HL-60 (cell line): ENCODE measurements around the gene ADAM12.

Source experiments
- DNase-seq, 2 experiments: peaks; one replicate each; pipeline ENCODE4 v3.0.0-alpha.2; 2010 to 2020; ENCODE audit warnings: low read depth in 1 of 2, low spot score in 1 of 2
- H3K27ac ChIP-seq: fragments of 250-450 bp; sonication (Bioruptor Pico); replicated peaks from 2 replicates; pipeline ENCODE4 v1.5.1; 2020; ENCODE audit warnings: mild to moderate bottlenecking, moderate library complexity
- H3K27me3 ChIP-seq: fragments of 250-450 bp; sonication (Bioruptor Pico); 2 replicates; pipeline ENCODE4 v1.5.1; 2021; ENCODE audit warnings: mild to moderate bottlenecking, moderate library complexity; ENCODE audit not compliant: insufficient read depth, poor library complexity, severe bottlenecking
- H3K4me3 ChIP-seq: replicated peaks from 2 replicates; pipeline ENCODE4 v1.5.1; 2011; ENCODE audit warnings: mild to moderate bottlenecking, control low read depth, low read length; ENCODE audit not compliant: insufficient read depth
- CTCF ChIP-seq: IDR thresholded peaks from one replicate; pipeline ENCODE4 v1.5.1; 2011; ENCODE audit warnings: low read length, control low read depth, inconsistent platforms; ENCODE audit not compliant: insufficient read depth
- GABPA ChIP-seq: IDR thresholded peaks from 2 replicates; pipeline ENCODE4 v1.6.1; 2012; ENCODE audit warnings: low read depth
- POLR2AphosphoS5 ChIP-seq: IDR thresholded peaks from 2 replicates; pipeline ENCODE4 v1.6.1; 2012; ENCODE audit warnings: low read depth
- REST ChIP-seq: IDR thresholded peaks from 2 replicates; pipeline ENCODE4 v1.6.1; 2012; ENCODE audit warnings: low read depth; ENCODE audit not compliant: insufficient replicate concordance
- SPI1 ChIP-seq: IDR thresholded peaks from 2 replicates; pipeline ENCODE4 v1.6.1; 2012; ENCODE audit warnings: low read depth, mild to moderate bottlenecking, borderline replicate concordance

ADAM12 gene

GRCh38 chr10:126063353-126063791 lies 324.9 kb downstream of the ADAM12 start:
- peaks cover 2% of the 10 kb centered on the region for H3K27me3 ChIP-seq

GRCh38 chr10:126062131-126063032 lies 325.9 kb downstream of the ADAM12 start:
- no peak for DNase-seq
- H3K4me3 ChIP-seq: no peak overlapping the region

More at GRCh38 chr10:126063353-126063791, 324.9 kb downstream of the ADAM12 start:
- Histone ChIP-seq H3K27ac (no peak overlapping the region), H3K4me3 (no peak overlapping the region)
- no peak for DNase-seq
- TF ChIP-seq SPI1 (no peak), CTCF (no peak), POLR2AphosphoS5 (no peak), GABPA (no peak), REST (no peak)

More at GRCh38 chr10:126062131-126063032, 325.9 kb downstream of the ADAM12 start:
- Histone ChIP-seq H3K27me3 (peaks cover 2% of the 10 kb centered on the region), H3K27ac (no peak overlapping the region)
- TF ChIP-seq SPI1 (no peak), REST (no peak), CTCF (no peak), GABPA (no peak), POLR2AphosphoS5 (no peak)
